CD4-positive, alpha-beta T cell treated with Interleukin-6 for 4 hours (primary cell): ENCODE data around the gene ZNF429.
"Not testable (repeated sequence)": the region's sequence is repeated elsewhere in the genome, so short reads cannot be mapped to it uniquely, and the experiment has no call there.

Source experiments
- DNase-seq: peaks from one replicate; pipeline ENCODE4 v3.0.0-alpha.2; 2020; ENCODE audit warnings: mixed read lengths

The ZNF429 gene

GRCh38 chr19:21593502-21593901 lies 88.1 kb downstream of the ZNF429 start:
- no peak for DNase-seq

GRCh38 chr19:21593934-21594820 lies 88.8 kb downstream of the ZNF429 start:
- no peak for DNase-seq

DNA sequence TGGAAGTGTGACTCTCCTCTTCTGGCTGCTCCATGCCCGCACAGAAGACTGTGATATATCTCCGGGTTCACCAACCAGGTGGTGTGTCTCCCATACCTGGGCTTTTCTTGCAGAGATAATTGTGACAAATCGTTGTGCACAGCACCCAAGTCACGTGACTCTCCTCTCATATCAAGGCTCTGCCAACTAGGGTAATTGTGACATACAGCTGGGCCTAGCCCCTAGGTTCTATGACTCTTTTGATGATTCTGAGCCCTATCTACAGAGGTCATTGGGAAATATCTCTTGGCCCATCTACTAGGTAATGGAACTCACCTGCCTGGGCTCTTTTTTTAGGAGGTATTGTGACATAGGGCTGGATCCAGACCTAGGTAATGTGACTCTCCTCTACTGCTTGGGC lies 89.8 kb downstream of the ZNF429 start:
- DNase-seq: no peak

DNA sequence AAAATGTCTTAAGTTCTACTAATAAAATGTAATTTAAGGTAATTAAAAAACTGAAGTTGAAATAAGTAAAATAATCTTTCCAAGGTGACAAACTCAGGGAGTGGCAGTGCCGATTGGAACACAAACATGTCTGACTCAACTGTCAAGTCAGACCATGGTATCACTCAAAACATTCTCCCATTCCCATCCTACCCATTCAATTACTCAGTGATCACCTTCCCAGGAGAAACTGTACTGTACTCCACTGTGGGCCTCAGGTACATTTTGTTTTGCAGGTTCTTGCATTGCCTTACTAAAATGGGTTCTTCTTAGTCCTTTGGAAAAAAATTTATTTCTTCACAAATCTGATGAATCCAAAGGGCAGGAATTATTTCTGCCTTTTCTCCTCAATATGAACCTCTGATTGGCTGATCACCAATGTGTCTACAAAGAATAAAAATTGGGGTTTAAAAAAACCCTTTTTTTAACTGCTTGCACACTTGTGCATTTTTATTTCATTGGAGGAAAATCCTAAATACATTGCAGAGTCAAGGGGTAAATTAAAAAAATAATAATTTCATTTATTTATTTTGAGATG lies 96.8 kb downstream of the ZNF429 start:
- no peak for DNase-seq

DNA sequence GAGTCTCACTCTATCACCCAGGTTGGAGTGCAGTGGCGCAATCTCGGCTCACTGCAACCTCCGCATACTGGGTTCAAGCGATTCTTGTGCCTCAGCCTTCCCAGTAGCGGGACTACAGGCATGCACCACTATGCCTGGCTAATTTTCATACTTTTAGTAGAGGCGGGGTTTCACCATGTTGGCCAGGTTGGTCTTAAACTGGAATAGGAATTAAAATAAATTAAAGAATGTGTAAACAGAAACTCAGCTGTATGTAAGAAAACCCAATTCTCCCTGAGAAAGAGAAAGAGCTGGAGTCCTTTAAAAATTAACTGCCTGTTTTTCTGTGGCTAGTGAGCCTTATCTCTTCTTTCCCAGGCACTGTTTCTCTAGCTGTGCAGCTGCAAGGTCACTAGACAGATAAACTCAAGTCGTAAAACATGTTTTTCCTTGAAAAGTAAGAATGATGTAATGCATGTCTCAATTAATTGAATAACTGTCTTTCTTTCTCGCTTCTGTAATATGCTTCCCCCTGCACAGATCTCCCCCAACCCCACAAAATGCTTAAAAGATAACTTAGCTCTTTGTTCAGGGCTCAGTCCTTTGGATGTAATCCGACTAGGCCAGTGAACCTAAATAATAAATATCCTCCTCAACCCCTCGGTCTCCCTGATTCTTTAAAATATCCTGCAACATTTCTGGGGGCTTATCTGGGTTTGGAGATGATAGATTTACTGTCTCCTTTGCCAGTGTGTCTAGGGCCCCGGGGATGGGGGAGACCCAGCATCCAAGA lies 97.4 kb downstream of the ZNF429 start:
- not testable (repeated sequence) for DNase-seq

DNA sequence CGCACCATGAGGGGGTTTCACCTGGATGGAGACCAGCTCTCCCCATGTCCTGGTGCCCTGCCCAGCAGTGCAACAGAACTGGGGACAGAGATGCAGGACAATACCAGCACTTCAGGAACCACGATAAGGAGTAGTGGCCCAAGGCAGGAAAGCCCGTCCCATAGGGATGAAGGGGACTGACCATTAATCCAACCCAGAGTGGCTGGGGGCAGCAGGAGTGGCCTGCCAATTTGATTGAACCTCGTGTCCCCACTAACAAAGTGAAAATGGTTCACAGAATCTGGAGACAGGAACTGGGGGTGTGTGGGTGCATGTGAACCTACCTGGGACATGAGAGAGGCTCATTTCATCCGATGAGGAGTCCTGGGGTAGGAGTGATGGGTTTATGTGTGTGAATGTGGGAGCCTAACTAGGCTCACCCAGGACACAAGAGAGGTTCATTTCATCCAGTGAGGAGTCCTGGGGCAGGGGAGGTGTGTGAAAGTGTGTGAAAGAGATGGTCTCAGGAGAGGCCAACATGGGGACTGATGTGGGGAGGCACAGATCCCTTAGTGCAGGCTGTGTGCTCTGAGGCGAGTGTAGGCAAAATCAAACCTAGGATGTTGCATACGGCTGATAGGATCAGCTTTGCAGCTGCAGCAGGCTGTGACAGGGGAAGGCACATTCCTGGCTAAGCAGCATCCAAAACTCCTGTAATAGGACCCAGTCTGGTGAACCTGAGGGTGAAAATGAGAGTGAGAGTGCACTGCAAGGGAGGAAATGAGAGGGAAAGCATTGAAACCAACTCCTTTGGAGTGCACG lies 98.2 kb downstream of the ZNF429 start:
- peak; percentile 8 for DNase-seq

DNA sequence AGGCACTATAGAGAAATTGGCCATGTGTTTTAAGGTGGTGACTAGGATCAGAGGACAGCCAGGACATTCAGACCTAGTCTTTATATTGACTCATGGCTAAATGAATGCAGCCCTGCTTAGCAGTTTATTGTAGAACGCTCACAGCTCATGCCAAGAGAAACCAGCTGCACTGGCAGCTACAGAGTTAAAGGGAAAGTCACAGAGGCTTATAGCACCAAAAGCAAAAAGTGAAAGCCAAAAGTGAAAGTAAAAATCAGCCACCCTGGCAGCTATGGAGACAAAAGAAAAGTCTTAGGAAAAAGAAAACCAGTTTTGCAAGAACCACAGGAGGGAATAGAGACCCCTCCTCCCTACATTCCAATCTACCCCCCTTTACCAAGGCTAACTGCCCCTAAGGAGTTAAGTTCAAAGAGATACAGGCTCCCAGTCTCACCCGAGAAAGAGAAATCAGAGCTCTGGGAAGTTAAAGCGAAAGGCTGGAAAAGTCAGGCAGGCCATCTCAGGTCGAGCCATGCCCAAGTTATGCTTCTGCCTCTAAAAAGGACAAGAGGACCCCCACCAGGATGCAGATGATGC lies 99.0 kb downstream of the ZNF429 start:
- peak; percentile 21 for DNase-seq
